ENCODE data around the gene DIAPH2. TPM values are rescaled to one million over a fixed set of nuclear protein-coding genes. Genes with fewer than 3 reads are reported as not detected.

DIAPH2 gene
- total RNA-seq, 2 donors from 2014 or later, result 15.2 to 23.3 TPM

DNA sequence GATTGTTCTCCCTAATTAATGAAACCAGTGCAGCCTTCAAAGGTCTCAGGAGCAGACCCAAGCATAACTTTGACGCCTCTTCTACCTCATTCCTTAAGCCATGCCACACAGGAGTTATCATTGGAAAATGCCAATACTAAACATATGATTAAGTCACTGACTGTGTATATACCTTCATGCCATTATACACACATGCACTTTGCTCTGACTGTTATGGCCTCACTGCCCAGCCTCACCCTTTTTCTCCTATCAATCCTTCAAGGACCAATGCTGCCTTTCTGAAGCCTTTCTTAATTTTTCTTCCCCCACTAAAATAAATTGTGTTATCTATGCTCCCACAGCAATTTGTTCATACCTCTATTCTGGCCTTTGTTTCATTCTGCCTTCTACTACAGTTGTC lies 924.7 kb downstream of the DIAPH2 start:
- no peaks in the 10 kb centered on the region for H3K27me3 ChIP-seq
- intact Hi-C loops (cut with DNase I), result no loop called here
- H3K27ac ChIP-seq, result no peak overlapping the region
- DNase-seq, result no peak
- H3K4me1 ChIP-seq, result no peaks in the 10 kb centered on the region
- TF ChIP-seq, protein P1, sequence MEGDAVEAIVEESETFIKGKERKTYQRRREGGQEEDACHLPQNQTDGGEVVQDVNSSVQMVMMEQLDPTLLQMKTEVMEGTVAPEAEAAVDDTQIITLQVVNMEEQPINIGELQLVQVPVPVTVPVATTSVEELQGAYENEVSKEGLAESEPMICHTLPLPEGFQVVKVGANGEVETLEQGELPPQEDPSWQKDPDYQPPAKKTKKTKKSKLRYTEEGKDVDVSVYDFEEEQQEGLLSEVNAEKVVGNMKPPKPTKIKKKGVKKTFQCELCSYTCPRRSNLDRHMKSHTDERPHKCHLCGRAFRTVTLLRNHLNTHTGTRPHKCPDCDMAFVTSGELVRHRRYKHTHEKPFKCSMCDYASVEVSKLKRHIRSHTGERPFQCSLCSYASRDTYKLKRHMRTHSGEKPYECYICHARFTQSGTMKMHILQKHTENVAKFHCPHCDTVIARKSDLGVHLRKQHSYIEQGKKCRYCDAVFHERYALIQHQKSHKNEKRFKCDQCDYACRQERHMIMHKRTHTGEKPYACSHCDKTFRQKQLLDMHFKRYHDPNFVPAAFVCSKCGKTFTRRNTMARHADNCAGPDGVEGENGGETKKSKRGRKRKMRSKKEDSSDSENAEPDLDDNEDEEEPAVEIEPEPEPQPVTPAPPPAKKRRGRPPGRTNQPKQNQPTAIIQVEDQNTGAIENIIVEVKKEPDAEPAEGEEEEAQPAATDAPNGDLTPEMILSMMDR (IDR thresholded peaks at IDR 0.05), result no peak
- TF ChIP-seq POLR2A (IDR thresholded peaks at IDR 0.05), result no peak
- H3K4me3 ChIP-seq, result no peak overlapping the region
- H3K9me3 ChIP-seq, result no peaks in the 10 kb centered on the region
- WGBS, 2 donors, result 100% methylated on average over 1 of the region's 1 CpG
- ATAC-seq, result no peak
- no peaks in the 10 kb centered on the region for H3K36me3 ChIP-seq (replicated peaks in 1 of 2; ENCODE audit: insufficient read depth in 1 of 2, low read depth in 2 of 2)

DNA sequence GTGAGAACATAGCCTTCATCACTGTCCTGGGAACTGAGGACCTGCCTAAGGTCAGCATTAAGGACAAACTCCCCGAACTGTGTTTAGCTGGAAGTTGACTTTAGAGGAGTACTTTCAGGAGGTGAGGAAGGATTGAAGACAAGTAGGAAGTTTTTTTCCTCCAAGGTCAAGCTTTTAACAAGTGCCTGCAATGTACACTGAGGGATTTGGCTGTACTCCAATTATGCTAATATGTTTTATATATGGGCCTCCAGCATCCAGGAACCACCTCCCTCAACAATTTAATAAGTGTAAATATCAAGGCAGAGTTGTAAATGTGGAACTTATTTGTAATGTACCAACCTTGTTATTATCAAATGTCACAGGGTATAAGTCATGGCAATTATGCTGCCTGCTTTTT lies 925.3 kb downstream of the DIAPH2 start:
- DNase-seq (no peak), ATAC-seq (no peak)
- Histone ChIP-seq H3K36me3 (replicated peaks in 1 of 2; ENCODE audit: insufficient read depth in 1 of 2, low read depth in 2 of 2) (no peaks in the 10 kb centered on the region), H3K27ac (no peak overlapping the region), H3K9me3 (no peaks in the 10 kb centered on the region), H3K27me3 (no peaks in the 10 kb centered on the region), H3K4me1 (no peaks in the 10 kb centered on the region), H3K4me3 (no peak overlapping the region)
- intact Hi-C loops (cut with DNase I), result no loop called here
- WGBS, 2 donors, result 80 to 86% methylated on average over 1 of the region's 1 CpG
- TF ChIP-seq, protein P1 (IDR thresholded peaks at IDR 0.05), result no peak
- TF ChIP-seq POLR2A (IDR thresholded peaks at IDR 0.05), result no peak

DNA sequence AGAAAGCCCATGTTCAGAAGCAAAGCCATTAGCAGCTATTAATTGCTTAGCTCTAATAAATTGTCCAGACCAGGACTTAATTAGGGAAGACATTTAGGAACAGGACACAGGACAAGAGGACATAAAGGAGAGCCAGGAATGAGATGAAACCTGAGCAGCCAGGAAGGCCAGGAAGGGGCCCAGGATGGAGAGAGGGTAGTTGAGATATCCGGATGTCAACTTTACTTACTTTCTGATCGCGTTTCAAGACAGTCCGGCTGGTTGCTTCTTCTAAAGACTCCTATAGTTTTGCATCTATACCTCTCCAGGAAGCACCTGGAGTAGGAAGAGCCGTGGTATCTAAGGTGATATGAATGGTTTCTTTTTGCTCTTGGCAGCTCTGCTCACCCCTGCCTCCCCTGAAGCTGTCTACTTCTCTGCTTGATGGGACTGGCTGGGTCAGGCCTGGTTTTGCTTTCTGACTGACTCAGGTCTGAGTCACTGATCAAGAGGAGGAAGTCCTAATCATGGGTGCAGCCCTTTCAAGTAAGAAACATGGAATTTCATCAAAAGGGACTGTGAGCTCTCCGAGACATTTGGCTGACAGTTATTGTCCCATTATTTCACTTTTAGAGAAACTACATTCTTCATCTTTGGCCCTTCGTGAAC lies 932.4 kb downstream of the DIAPH2 start:
- intact Hi-C loops (cut with DNase I), result no loop called here
- Histone ChIP-seq H3K9me3 (no peaks in the 10 kb centered on the region), H3K36me3 (replicated peaks in 1 of 2; ENCODE audit: insufficient read depth in 1 of 2, low read depth in 2 of 2) (no peaks in the 10 kb centered on the region), H3K27ac (no peak overlapping the region), H3K27me3 (no peaks in the 10 kb centered on the region), H3K4me3 (no peak overlapping the region), H3K4me1 (no peaks in the 10 kb centered on the region)
- 75 to 76% methylated on average over 2 to 5 of the region's 7 CpGs for WGBS, 2 donors
- ATAC-seq (no peak), DNase-seq (peak in 1 of 4 donors; percentile 2)
- TF ChIP-seq, protein P1 (IDR thresholded peaks at IDR 0.05), result no peak
- no peak for TF ChIP-seq POLR2A (IDR thresholded peaks at IDR 0.05)

DNA sequence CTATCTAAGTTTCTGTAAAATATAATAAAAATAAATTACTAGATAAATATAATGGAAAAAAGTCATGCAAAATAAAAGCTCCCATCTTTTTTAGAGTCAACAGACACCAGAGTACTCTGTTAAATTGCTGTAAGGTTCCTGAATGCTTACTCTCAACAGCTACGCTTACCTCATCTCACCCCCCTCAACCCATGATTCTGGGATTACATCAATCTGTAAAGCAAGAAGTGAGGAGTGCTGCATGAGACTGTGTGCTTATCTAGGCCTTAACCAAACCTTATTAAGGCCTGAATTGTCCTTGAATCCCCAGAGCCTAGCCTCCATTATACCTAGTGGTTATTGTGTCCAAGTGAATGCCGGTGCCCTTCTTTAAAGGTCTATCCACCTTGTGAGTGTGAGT lies 934.9 kb downstream of the DIAPH2 start:
- H3K36me3 ChIP-seq (replicated peaks in 1 of 2; ENCODE audit: insufficient read depth in 1 of 2, low read depth in 2 of 2), result no peaks in the 10 kb centered on the region
- no peaks in the 10 kb centered on the region for H3K27me3 ChIP-seq
- 93 to 96% methylated on average over 2 of the region's 2 CpGs for WGBS, 2 donors
- H3K9me3 ChIP-seq, result no peaks in the 10 kb centered on the region
- DNase-seq, result no peak
- intact Hi-C loops (cut with DNase I), result no loop called here
- TF ChIP-seq, protein P1 (IDR thresholded peaks at IDR 0.05), result no peak
- no peak for TF ChIP-seq POLR2A (IDR thresholded peaks at IDR 0.05)
- no peaks in the 10 kb centered on the region for H3K4me1 ChIP-seq
- no peak overlapping the region for H3K4me3 ChIP-seq
- no peak overlapping the region for H3K27ac ChIP-seq
- ATAC-seq, result no peak

DNA sequence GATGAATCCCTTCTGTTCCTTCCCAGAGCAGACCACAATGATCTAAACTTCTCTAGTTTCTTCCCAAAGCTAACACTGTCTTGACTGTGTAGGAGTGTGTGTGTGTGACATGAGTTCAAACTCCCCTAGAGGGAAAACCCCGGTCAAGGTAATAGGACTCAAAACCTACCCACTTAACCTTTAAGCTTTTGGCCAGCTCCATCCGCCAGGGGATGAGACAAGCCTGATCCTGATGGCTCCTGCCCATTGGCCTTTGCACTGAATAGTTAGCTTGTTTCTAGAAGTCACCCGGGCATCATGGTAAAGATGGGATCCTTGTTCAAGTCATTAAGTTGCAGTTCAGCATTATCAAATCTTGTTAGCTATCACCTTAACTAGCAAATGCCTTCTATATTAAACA lies 937.5 kb downstream of the DIAPH2 start:
- ATAC-seq (no peak), DNase-seq (no peak)

More for the DNA sequence above, 937.5 kb downstream of the DIAPH2 start:
- Histone ChIP-seq H3K27ac (no peak overlapping the region), H3K4me3 (no peak overlapping the region), H3K9me3 (no peaks in the 10 kb centered on the region), H3K27me3 (no peaks in the 10 kb centered on the region), H3K36me3 (replicated peaks in 1 of 2; ENCODE audit: insufficient read depth in 1 of 2, low read depth in 2 of 2) (no peaks in the 10 kb centered on the region), H3K4me1 (no peaks in the 10 kb centered on the region)
- TF ChIP-seq, protein P1 (IDR thresholded peaks at IDR 0.05), result no peak
- TF ChIP-seq POLR2A (IDR thresholded peaks at IDR 0.05), result no peak
- intact Hi-C loops (cut with DNase I), result no loop called here
- WGBS, 2 donors, result 76 to 92% methylated on average over 3 of the region's 3 CpGs

Measured in body of pancreas (tissue), 4 donors.